HepG2 (cell line): Measurements from ENCODE around the gene NRAS. TPM values are rescaled to one million over a fixed set of nuclear protein-coding genes. Genes with fewer than 3 reads are reported as not detected.
A peak's percentile ranks its signal among the peaks of the same experiment; 100 is the strongest.

Source experiments
- AGO1 ChIP-seq: fragments of 200-400 bp; formaldehyde crosslinking; IDR thresholded peaks from 2 replicates; pipeline ENCODE4 v1.6.1; 2017; ENCODE audit warnings: mild to moderate bottlenecking, low read depth, low read length, moderate library complexity; ENCODE audit not compliant: poor library complexity, severe bottlenecking
- ARHGAP35 ChIP-seq: sonication (generic); formaldehyde crosslinking; IDR thresholded peaks from 2 replicates; pipeline ENCODE4 v1.9.0; 2022; ENCODE audit warnings: mild to moderate bottlenecking, inconsistent platforms, moderate library complexity, missing genetic modification reagents, borderline replicate concordance
- BCLAF1 ChIP-seq: fragments of 450-650 bp; IDR thresholded peaks from 2 replicates; pipeline ENCODE4 v1.6.1; 2017; ENCODE audit warnings: mild to moderate bottlenecking
- CC2D1A ChIP-seq: sonication (generic); formaldehyde crosslinking; IDR thresholded peaks from 2 replicates; pipeline ENCODE4 v1.8.1; 2023; ENCODE audit warnings: mild to moderate bottlenecking, missing genetic modification reagents
- HDAC6 ChIP-seq: fragments of 200-600 bp; sonication (generic); IDR thresholded peaks from 2 replicates; pipeline ENCODE4 v1.7.0; 2017; ENCODE audit warnings: mild to moderate bottlenecking, antibody characterized with exemption, low read length, low read depth
- KDM1A ChIP-seq: IDR thresholded peaks from 2 replicates; pipeline ENCODE4 v1.6.1; 2016; ENCODE audit warnings: missing compliant biosample characterization
- MLLT10 ChIP-seq: sonication (generic); formaldehyde crosslinking; IDR thresholded peaks from 2 replicates; pipeline ENCODE4 v1.4.0; 2020; ENCODE audit warnings: missing genetic modification reagents
- MTA1 ChIP-seq: sonication (generic); formaldehyde crosslinking; IDR thresholded peaks from 2 replicates; pipeline ENCODE4 v1.4.0; 2020; ENCODE audit warnings: missing genetic modification reagents, mild to moderate bottlenecking, borderline replicate concordance
- NR0B2 ChIP-seq: sonication (generic); formaldehyde crosslinking; IDR thresholded peaks from 2 replicates; pipeline ENCODE4 v1.4.0; 2020; ENCODE audit warnings: mild to moderate bottlenecking, missing genetic modification reagents
- RARG ChIP-seq: sonication (generic); formaldehyde crosslinking; IDR thresholded peaks from 2 replicates; pipeline ENCODE4 v1.4.0; 2020; ENCODE audit warnings: low read depth, mild to moderate bottlenecking, missing genetic modification reagents
- SRSF9 ChIP-seq: fragments of 200-400 bp; formaldehyde crosslinking; IDR thresholded peaks from 2 replicates; pipeline ENCODE4 v1.6.1; 2018; ENCODE audit warnings: borderline replicate concordance, mild to moderate bottlenecking, low read depth, low read length; ENCODE audit not compliant: insufficient read depth, poor library complexity, severe bottlenecking
- TMF1 ChIP-seq: sonication (generic); formaldehyde crosslinking; IDR thresholded peaks from 2 replicates; pipeline ENCODE4 v1.8.1; 2022; ENCODE audit warnings: low read depth, missing genetic modification reagents
- ZFY ChIP-seq: sonication (generic); formaldehyde crosslinking; IDR thresholded peaks from 2 replicates; pipeline ENCODE4 v1.4.0; 2020; ENCODE audit warnings: missing genetic modification reagents
- ZNF280D ChIP-seq: sonication (generic); formaldehyde crosslinking; IDR thresholded peaks from 2 replicates; pipeline ENCODE4 v1.5.1; 2020; ENCODE audit warnings: mild to moderate bottlenecking, missing genetic modification reagents
- ZNF577 ChIP-seq: sonication (generic); formaldehyde crosslinking; IDR thresholded peaks from 2 replicates; pipeline ENCODE4 v1.4.0; 2020; ENCODE audit warnings: mild to moderate bottlenecking, low read depth, missing genetic modification reagents, borderline replicate concordance
- ZNF614 ChIP-seq: IDR thresholded peaks from 2 replicates; pipeline ENCODE4 v1.6.1; 2018; ENCODE audit warnings: missing biosample characterization, missing genetic modification reagents, inconsistent platforms, borderline replicate concordance
- ZNF737 ChIP-seq: sonication (generic); formaldehyde crosslinking; IDR thresholded peaks from 2 replicates; pipeline ENCODE4 v1.5.0; 2020; ENCODE audit warnings: missing genetic modification reagents, mild to moderate bottlenecking, borderline replicate concordance
- ZNF776 ChIP-seq: sonication (generic); formaldehyde crosslinking; IDR thresholded peaks from 2 replicates; pipeline ENCODE4 v1.4.0; 2020; ENCODE audit warnings: mild to moderate bottlenecking, missing genetic modification reagents
- ZNF781 ChIP-seq: sonication (generic); formaldehyde crosslinking; IDR thresholded peaks from 2 replicates; pipeline ENCODE4 v1.5.1; 2020; ENCODE audit warnings: borderline replicate concordance, mild to moderate bottlenecking, missing genetic modification reagents; ENCODE audit errors: not compliant biosample characterization
- ZNF879 ChIP-seq: sonication (generic); formaldehyde crosslinking; IDR thresholded peaks from 2 replicates; pipeline ENCODE4 v1.8.1; 2023; ENCODE audit warnings: missing genetic modification reagents
- ZNF891 ChIP-seq: sonication (generic); formaldehyde crosslinking; IDR thresholded peaks from 2 replicates; pipeline ENCODE4 v1.5.0; 2020; ENCODE audit warnings: mild to moderate bottlenecking, missing genetic modification reagents
- ZZZ3 ChIP-seq: sonication (generic); formaldehyde crosslinking; IDR thresholded peaks from 2 replicates; pipeline ENCODE4 v1.4.0; 2020; ENCODE audit warnings: missing genetic modification reagents, mild to moderate bottlenecking, borderline replicate concordance
- polyA plus RNA-seq, 8 experiments: library from polyadenylated mRNA; depleted of rRNA in 3 of 8; stranded (reverse) in 7 of 8; unstranded in 1 of 8; fragments of >200 nt; fragmentation: Illumina TruSeq in 4 of 8; extraction: Trizol in 4 of 8; gene quantifications; 2 replicates each; pipeline versions ENCODE4 v1.2.1 to v1.2.3, GENCODE V29; 2011 to 2016; ENCODE audit warnings: low read depth in 4 of 8, missing spikeins in 1 of 8, mixed read lengths in 1 of 8; ENCODE audit not compliant: insufficient read depth in 1 of 8
- total RNA-seq, 5 experiments: library from RNA; depleted of rRNA; stranded (reverse); fragments of >200 nt; fragmentation: Illumina TruSeq; extraction: Trizol; gene quantifications; 2 replicates each; pipeline ENCODE4 v1.2.3, GENCODE V29; 2016; ENCODE audit warnings: low read depth in 1 of 5

Gene NRAS
- total and polyA plus RNA-seq, 2 of the 13 experiments (the other 11 are each of a cell fraction or from before 2014, with no cell fraction given) = 38.6 to 58.8 TPM

GRCh38 chr1:114669562-114670082 lies 46.9 kb downstream of the NRAS start, which contains the start of gene DENND2C (continued):
- no peak for TF ChIP-seq SRSF9
- no peak for TF ChIP-seq ZNF614 (CRISPR knock-in tag)
- TF ChIP-seq CC2D1A = no peak
- no peak for TF ChIP-seq BCLAF1
- no peak for TF ChIP-seq ZNF879 (CRISPR knock-in tag)
- TF ChIP-seq ZFY (CRISPR knock-in tag) = peak; percentile 41; the same call in 1 of the 2 replicates
- TF ChIP-seq KDM1A (CRISPR knock-in tag) = no peak
- TF ChIP-seq ZNF891 = no peak; the same call in 1 of the 2 replicates
- no peak for TF ChIP-seq ZNF577 (CRISPR knock-in tag)
- 0 out of 2 replicates have a peak, but pooled peaks have one; percentile 27 for TF ChIP-seq MTA1 (CRISPR knock-in tag)
- no peak for TF ChIP-seq RARG (CRISPR knock-in tag)
- TF ChIP-seq AGO1 = no peak
- TF ChIP-seq ZNF280D (CRISPR knock-in tag) = no peak
- TF ChIP-seq HDAC6 = no peak
- 0 out of 2 replicates have a peak, but pooled peaks have one; percentile 51 for TF ChIP-seq ZZZ3 (CRISPR knock-in tag)
- TF ChIP-seq TMF1 (CRISPR knock-in tag) = no peak
- TF ChIP-seq NR0B2 (CRISPR knock-in tag) = no peak
- TF ChIP-seq ZNF737 (CRISPR knock-in tag) = no peak
- no peak for TF ChIP-seq ZNF781 (CRISPR knock-in tag)
- TF ChIP-seq MLLT10 (CRISPR knock-in tag) = no peak
- no peak for TF ChIP-seq ARHGAP35 (CRISPR knock-in tag)
- no peak for TF ChIP-seq ZNF776 (CRISPR knock-in tag)
